ENCODE data around the gene CAMTA1. TPM values are rescaled to one million over a fixed set of nuclear protein-coding genes. Genes with fewer than 3 reads are reported as not detected.

The CAMTA1 gene
- total RNA-seq, 1 experiment from 2014 or later: 69.5 TPM

- TF ChIP-seq YY1 (IDR thresholded peaks at IDR 0.05; ENCODE audit: extremely low read depth, insufficient replicate concordance, low read depth, low read length): no peak
- TF ChIP-seq ZNF274 (IDR thresholded peaks at IDR 0.05; ENCODE audit: low read depth, low read length): no peak
These were observed 24.0 kb upstream of the CAMTA1 start (continued) for GRCh38 chr1:6761196-6761737.

GRCh38 chr1:6762060-6762459 lies 23.2 kb upstream of the CAMTA1 start:
- no peak overlapping the region for H3K9ac ChIP-seq (ENCODE audit: low read length)
- no peak overlapping the region for H3K27ac ChIP-seq (ENCODE audit: low read depth, low read length)
- no peaks in the 10 kb centered on the region for H3K4me1 ChIP-seq (ENCODE audit: control insufficient read depth in 1 of 2, insufficient read depth in 2 of 2, low read length in 2 of 2)
- H3K79me2 ChIP-seq (ENCODE audit: insufficient read depth, low read length): no peaks in the 10 kb centered on the region
- ATAC-seq (no peak), DNase-seq (ENCODE audit: low read depth, low spot score) (no peak)
- no peaks in the 10 kb centered on the region for H3K36me3 ChIP-seq (ENCODE audit: control insufficient read depth in 1 of 2, insufficient read depth in 2 of 2, low read length in 2 of 2)
- ChIA-PET CTCF (no interaction called here), RAD21 (ENCODE audit: low non-redundant PET in 1 of 2, low total read pairs in 2 of 2, uncharacterized antibody in 2 of 2, unreplicated experiment in 2 of 2) (no interaction called here), POLR2A (no interaction called here)
- H3K9me3 ChIP-seq (ENCODE audit: control insufficient read depth in 1 of 2, insufficient read depth in 1 of 2, low read depth in 1 of 2, low read length in 2 of 2): no peaks in the 10 kb centered on the region
- no TSS peak for BruUV-seq (replicated peaks)
- TF ChIP-seq EGR1 (IDR thresholded peaks at IDR 0.05; ENCODE audit: low read depth): no peak
- TF ChIP-seq MAX (IDR thresholded peaks at IDR 0.05): no peak
- no peak for TF ChIP-seq ELF1 (IDR thresholded peaks at IDR 0.05; ENCODE audit: borderline replicate concordance, low read depth)
- no peak for TF ChIP-seq ZNF274 (IDR thresholded peaks at IDR 0.05; ENCODE audit: low read depth, low read length)
- TF ChIP-seq SP1 (IDR thresholded peaks at IDR 0.05; ENCODE audit: low read depth): no peak
- TF ChIP-seq CTCF (IDR thresholded peaks at IDR 0.05 in 2 of 3, conservative IDR thresholded peaks at IDR 0.05 in 1 of 3; ENCODE audit: borderline replicate concordance in 1 of 3, insufficient read depth in 1 of 3, low read depth in 2 of 3, low read length in 2 of 3): no peak
- TF ChIP-seq YY1 (IDR thresholded peaks at IDR 0.05; ENCODE audit: extremely low read depth, insufficient replicate concordance, low read depth, low read length): no peak
- TF ChIP-seq EZH2 (IDR thresholded peaks at IDR 0.05): no peak
- no peak for TF ChIP-seq RAD21 (IDR thresholded peaks at IDR 0.05; ENCODE audit: low read depth)
- TF ChIP-seq CBX3 (IDR thresholded peaks at IDR 0.05; ENCODE audit: low read depth): no peak
- no peak for TF ChIP-seq ZBTB33 (IDR thresholded peaks at IDR 0.05; ENCODE audit: extremely low read depth, insufficient replicate concordance, low read length)
- TF ChIP-seq ATF3 (IDR thresholded peaks at IDR 0.05): no peak
- no peak for TF ChIP-seq FOSL1 (IDR thresholded peaks at IDR 0.05; ENCODE audit: low read depth)
- TF ChIP-seq SRF (IDR thresholded peaks at IDR 0.05; ENCODE audit: low read depth): no peak
- no peak for TF ChIP-seq TCF7L2 (IDR thresholded peaks at IDR 0.05; ENCODE audit: borderline replicate concordance, extremely low read depth, insufficient read depth, insufficient read length)
- no peak for TF ChIP-seq EZH2phosphoT487 (IDR thresholded peaks at IDR 0.05; ENCODE audit: borderline replicate concordance)
- TF ChIP-seq REST (IDR thresholded peaks at IDR 0.05; ENCODE audit: low read depth): no peak
- no peaks in the 10 kb centered on the region for H4K20me1 ChIP-seq (ENCODE audit: insufficient read depth)
- no peak overlapping the region for H3K4me3 ChIP-seq (replicated peaks in 1 of 2; ENCODE audit: low read depth in 1 of 2, low read length in 2 of 2)
- H3K9me2 ChIP-seq (ENCODE audit: insufficient read depth): no peaks in the 10 kb centered on the region
- H3K4me2 ChIP-seq (ENCODE audit: low read length): no peak overlapping the region
- intact Hi-C loops (cut with micrococcal nuclease): no loop called here
- no peak overlapping the region for H2AFZ ChIP-seq (ENCODE audit: low read depth, low read length, poor library complexity, severe bottlenecking)
- no peaks in the 10 kb centered on the region for H3K27me3 ChIP-seq (ENCODE audit: insufficient read depth, low read length)

Measured in HCT116 (cell line).